HG03457 (cell line): Measurements from ENCODE around the gene PRUNE1.

Source experiments
- ATAC-seq: cut with Tn5 transposase; IDR thresholded peaks from one replicate; pipeline ENCODE4 v1.9.1; 2021; ENCODE audit warnings: moderate number of reproducible peaks; ENCODE audit not compliant: unreplicated experiment

PRUNE1 gene, protein sequence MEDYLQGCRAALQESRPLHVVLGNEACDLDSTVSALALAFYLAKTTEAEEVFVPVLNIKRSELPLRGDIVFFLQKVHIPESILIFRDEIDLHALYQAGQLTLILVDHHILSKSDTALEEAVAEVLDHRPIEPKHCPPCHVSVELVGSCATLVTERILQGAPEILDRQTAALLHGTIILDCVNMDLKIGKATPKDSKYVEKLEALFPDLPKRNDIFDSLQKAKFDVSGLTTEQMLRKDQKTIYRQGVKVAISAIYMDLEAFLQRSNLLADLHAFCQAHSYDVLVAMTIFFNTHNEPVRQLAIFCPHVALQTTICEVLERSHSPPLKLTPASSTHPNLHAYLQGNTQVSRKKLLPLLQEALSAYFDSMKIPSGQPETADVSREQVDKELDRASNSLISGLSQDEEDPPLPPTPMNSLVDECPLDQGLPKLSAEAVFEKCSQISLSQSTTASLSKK

DNA sequence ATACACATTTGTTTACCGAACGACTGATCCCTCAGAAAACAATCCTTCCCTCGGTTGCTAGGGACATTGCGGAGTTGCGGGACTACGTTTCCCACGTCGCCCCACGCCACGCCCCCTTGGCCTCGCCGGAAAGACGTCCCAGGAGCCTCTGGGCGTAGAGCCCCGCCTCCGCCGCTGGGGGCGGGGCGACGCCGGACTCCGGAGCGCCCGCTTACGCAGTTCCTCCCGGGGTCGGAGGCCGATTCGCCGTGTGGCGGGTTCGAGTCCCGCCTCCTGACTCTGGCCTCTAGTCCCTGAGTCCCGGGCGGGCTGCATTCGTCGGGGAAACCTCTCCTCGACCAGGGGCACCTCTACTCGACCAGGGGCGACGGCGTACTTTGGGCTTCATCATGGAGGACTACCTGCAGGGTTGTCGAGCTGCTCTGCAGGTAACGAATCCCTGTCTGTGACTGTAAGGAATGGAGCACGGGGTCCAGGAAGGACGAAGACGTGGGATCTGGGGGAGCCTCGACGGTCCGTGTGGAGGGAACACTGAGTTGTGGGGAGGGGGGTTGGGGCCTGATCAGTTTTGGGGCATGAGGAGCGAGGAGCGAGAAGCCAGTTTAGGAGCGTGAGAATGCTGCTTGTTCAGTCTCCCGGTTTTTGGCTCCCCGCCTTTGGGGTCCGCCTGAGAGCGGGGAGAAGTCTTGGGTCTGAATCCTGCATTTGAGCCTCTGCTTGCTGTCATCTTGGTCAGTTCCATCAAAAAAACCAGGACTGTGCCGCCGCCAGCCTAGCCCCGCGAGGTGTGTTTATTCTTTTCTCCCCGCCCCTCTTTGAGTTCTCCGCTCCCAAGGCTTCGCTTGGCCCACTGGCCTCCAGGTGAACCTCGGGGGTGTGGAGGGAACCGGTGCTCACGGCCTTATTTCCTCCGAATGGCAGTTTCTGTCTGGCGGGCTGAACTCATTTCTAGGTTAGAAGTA is at the start of gene PRUNE1:
Gene PRUNE1, plus strand, starts transcription at position 206 of the 962 bp plus-strand sequence. Its CDS starts 184 bp downstream, at position 390.
- ATAC-seq, result peak; percentile 56

DNA sequence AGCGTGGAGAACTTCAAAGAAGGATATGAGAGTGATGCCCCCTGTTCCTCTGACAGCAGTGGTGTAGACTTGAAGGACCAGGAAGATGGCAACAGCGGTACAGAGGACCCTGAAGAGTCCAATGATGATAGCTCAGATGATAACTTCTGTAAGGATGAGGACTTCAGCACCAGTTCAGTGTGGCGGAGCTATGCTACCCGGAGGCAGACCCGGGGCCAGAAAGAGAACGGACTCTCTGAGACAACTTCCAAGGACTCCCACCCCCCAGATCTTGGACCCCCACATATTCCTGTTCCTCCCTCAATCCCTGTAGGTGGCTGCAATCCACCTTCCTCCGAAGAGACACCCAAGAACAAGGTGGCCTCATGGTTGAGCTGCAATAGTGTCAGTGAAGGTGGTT is 47.6 kb upstream of the PRUNE1 start:
- ATAC-seq, result no peak

DNA sequence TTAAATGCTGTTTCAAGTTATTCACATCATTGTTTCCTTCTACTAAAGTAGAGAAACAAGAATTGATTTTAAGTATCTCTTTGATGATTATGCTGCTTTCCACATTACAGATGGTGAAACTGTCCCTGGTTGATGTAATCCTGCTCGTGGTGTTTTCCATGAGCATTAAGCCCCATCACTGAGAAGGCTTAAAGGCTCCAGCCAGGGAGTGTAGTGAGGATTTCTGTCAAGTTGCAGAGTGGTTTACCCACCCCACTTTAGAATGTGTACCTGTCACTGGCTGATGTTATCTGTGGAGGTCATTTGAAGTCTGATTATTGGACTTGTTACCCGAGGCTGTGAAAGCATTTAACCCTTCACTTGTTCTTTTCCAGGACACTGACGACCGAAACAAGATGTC is 46.5 kb upstream of the PRUNE1 start:
- no peak for ATAC-seq

GRCh38 chr1:150963321-150964163 is 44.7 kb upstream of the PRUNE1 start:
- ATAC-seq, result no peak

GRCh38 chr1:150964164-150964489 is 44.1 kb upstream of the PRUNE1 start:
- ATAC-seq, result no peak

- ATAC-seq, result no peak
These were observed 42.6 kb upstream of the PRUNE1 start for GRCh38 chr1:150965605-150966004.

- ATAC-seq, result no peak
These were observed 42.2 kb upstream of the PRUNE1 start for GRCh38 chr1:150966011-150966410.

GRCh38 chr1:150967936-150968335 is 40.3 kb upstream of the PRUNE1 start:
- ATAC-seq, result no peak

- no peak for ATAC-seq
These were observed 39.8 kb upstream of the PRUNE1 start for GRCh38 chr1:150968491-150968890.

DNA sequence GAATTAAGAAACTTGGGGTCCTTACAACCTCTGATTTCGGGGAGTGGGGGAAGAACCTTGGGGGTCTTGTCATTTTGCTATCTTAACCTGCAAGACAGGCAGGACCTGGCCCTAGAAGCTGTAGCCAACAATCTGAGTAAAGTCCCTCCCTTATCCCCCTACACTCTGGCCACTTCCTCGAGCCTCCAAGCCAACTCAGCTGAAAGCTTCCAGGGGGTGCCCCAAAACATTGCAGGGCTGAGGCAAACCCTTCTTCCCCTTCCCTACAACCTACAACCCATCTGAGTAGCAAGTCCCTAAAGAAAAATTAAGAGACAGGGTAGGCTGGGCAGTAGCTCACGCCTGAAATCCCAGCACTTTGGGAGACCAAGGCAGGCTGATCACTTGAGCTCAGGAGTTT is 38.6 kb upstream of the PRUNE1 start:
- no peak for ATAC-seq

- no peak for ATAC-seq
These were observed 37.3 kb upstream of the PRUNE1 start for GRCh38 chr1:150970808-150971582.

- no peak for ATAC-seq
These were observed 36.4 kb upstream of the PRUNE1 start for GRCh38 chr1:150971583-150972416.

GRCh38 chr1:150972417-150972940 is 35.8 kb upstream of the PRUNE1 start:
- no peak for ATAC-seq

DNA sequence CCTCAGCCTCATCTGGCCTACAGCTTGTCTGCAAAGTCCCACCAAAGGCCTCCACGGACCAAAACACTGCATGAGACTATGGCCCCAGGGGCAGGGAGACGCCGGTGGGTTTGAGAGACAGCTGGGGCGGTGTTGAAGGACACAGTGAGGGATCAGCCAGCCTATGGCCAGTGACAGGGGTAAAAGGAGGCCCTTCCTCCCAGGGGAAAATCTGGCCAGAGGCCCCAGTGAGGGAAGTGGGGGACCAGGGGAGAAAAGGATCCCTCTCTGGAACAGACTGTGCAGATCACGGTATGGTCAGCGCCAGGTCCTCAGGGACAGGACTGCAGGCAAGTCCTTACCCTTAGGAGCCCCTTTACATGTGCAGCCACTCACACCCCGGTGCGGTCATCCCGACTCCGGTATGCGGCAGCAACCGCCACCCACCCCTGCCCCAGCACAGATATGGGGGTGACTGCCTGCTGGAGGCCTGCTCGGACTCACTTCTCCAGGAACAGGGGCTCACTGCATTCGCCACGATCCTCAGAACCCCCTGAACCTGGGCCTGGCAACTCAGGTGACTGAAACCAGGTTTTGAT is 34.9 kb upstream of the PRUNE1 start:
- ATAC-seq, result no peak

GRCh38 chr1:150973836-150974579 is 34.2 kb upstream of the PRUNE1 start:
- no peak for ATAC-seq

GRCh38 chr1:150974580-150975478 is 33.4 kb upstream of the PRUNE1 start, which contains the start of gene CERS2:
TSS of gene CERS2 (minus strand) at chr1:150974835. CDS start at chr1:150969090, 5,745 bp downstream.
- no peak for ATAC-seq

DNA sequence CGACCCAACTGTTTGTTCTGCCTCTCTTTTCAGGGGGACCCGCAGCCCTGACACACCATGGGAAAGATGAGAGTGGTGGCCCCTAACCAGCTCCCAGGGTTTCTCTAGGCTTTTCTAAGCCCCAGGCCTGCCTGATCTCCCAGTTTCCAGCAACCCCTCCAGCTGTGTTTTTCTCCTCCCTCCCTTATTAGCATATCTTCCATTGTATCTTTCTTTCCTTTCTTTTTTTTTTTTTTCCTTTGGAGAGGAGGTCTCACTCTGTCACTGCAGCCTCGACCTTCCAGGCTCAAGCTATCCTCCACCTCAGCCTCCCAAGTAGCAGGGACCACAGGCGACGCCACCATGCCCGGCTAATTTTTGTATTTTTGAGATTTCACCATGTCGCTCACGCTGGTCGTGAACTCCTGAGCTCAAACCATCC is 31.8 kb upstream of the PRUNE1 start:
- ATAC-seq, result no peak
